GM21825 (cell line): ENCODE measurements around the gene NLGN2.

ENCODE experiments used
- ATAC-seq: cut with Tn5 transposase; IDR thresholded peaks from one replicate; pipeline ENCODE4 v1.9.1; 2021; ENCODE audit warnings: mild to moderate bottlenecking, moderate library complexity; ENCODE audit not compliant: unreplicated experiment

Gene NLGN2

GRCh38 chr17:7411427-7411750 lies 3.7 kb downstream of the NLGN2 start:
- no peak for ATAC-seq

GRCh38 chr17:7413346-7413985 lies 5.8 kb downstream of the NLGN2 start:
- ATAC-seq: no peak

- ATAC-seq: no peak
Observed at GRCh38 chr17:7414837-7415236, 7.2 kb downstream of the NLGN2 start.

GRCh38 chr17:7415784-7416183 lies 8.1 kb downstream of the NLGN2 start:
- no peak for ATAC-seq

- ATAC-seq: no peak
Observed at GRCh38 chr17:7416323-7416722, 8.7 kb downstream of the NLGN2 start.

- ATAC-seq: no peak
Observed at GRCh38 chr17:7417056-7417655, 9.5 kb downstream of the NLGN2 start.

GRCh38 chr17:7418472-7419152 lies 11.0 kb downstream of the NLGN2 start:
- no peak for ATAC-seq

GRCh38 chr17:7419819-7420610 lies 12.4 kb downstream of the NLGN2 start, which contains the start of gene SPEM1:
SPEM1 (plus strand) TSS chr17:7420324; CDS start chr17:7420385, 61 bp downstream.
- no peak for ATAC-seq

- no peak for ATAC-seq
Observed at GRCh38 chr17:7421186-7421585, 13.5 kb downstream of the NLGN2 start.

GRCh38 chr17:7423679-7424078 lies 16.0 kb downstream of the NLGN2 start:
- ATAC-seq: no peak

GRCh38 chr17:7425316-7425715 lies 17.7 kb downstream of the NLGN2 start, which contains the start of gene SPEM2:
SPEM2 (plus strand) TSS chr17:7425616; CDS start chr17:7425689, 73 bp downstream.
- no peak for ATAC-seq

GRCh38 chr17:7425756-7426155 lies 18.1 kb downstream of the NLGN2 start:
- no peak for ATAC-seq

- no peak for ATAC-seq
Observed at GRCh38 chr17:7426203-7426863, 18.7 kb downstream of the NLGN2 start.

- ATAC-seq: no peak
Observed at GRCh38 chr17:7426896-7427489, 19.3 kb downstream of the NLGN2 start.

- ATAC-seq: no peak
Observed at GRCh38 chr17:7427549-7427948, 19.9 kb downstream of the NLGN2 start.

GRCh38 chr17:7428557-7428956 lies 20.9 kb downstream of the NLGN2 start, which contains the start of gene SPEM3:
SPEM3 (plus strand) TSS chr17:7428857; CDS start chr17:7428903, 46 bp downstream.
- no peak for ATAC-seq

GRCh38 chr17:7429722-7430121 lies 22.1 kb downstream of the NLGN2 start:
- no peak for ATAC-seq

GRCh38 chr17:7431231-7431630 lies 23.6 kb downstream of the NLGN2 start:
- no peak for ATAC-seq

- no peak for ATAC-seq
Observed at GRCh38 chr17:7432296-7432695, 24.7 kb downstream of the NLGN2 start.
